Measurements from ENCODE around the gene TUBGCP6. TPM values are rescaled to one million over a fixed set of nuclear protein-coding genes. Genes with fewer than 3 reads are reported as not detected.

The TUBGCP6 gene
- total RNA-seq, 6 experiments from 2014 or later: 10.4 to 22.6 (median 14.6) TPM

DNA sequence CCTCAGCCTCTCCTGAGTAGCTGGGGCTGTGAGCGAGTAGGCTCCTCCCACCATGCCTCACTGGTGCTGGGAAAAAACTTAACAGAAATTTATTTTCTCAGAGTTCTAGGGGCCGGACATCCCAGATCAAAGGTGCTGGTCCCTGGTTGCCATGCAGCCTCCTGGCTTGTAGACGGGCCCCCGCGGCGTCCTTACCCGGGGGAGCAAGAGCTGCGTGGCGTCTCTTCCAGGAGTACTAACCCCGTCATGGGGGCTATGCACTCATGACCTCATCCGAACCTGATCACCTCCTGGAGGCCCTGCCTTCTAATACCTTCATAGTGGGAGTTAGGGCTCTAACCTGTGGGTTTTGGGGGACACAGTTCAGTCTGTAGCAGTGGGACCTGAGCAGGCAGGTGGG is 56.5 kb downstream of the TUBGCP6 start:
- H3K4me3 ChIP-seq: no peak overlapping the region
- intact Hi-C loops (cut with DNase I): no loop called here
- DNase-seq: peak in 2 of 3 donors; percentile 22 to 55
- H3K27ac ChIP-seq: no peak overlapping the region
- no peak for ATAC-seq
- TF ChIP-seq, protein P1, sequence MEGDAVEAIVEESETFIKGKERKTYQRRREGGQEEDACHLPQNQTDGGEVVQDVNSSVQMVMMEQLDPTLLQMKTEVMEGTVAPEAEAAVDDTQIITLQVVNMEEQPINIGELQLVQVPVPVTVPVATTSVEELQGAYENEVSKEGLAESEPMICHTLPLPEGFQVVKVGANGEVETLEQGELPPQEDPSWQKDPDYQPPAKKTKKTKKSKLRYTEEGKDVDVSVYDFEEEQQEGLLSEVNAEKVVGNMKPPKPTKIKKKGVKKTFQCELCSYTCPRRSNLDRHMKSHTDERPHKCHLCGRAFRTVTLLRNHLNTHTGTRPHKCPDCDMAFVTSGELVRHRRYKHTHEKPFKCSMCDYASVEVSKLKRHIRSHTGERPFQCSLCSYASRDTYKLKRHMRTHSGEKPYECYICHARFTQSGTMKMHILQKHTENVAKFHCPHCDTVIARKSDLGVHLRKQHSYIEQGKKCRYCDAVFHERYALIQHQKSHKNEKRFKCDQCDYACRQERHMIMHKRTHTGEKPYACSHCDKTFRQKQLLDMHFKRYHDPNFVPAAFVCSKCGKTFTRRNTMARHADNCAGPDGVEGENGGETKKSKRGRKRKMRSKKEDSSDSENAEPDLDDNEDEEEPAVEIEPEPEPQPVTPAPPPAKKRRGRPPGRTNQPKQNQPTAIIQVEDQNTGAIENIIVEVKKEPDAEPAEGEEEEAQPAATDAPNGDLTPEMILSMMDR (IDR thresholded peaks at IDR 0.05): no peak
- TF ChIP-seq POLR2A (IDR thresholded peaks at IDR 0.05): no peak
- H3K36me3 ChIP-seq: no peaks in the 10 kb centered on the region
- 97% methylated on average over 11 of the region's 11 CpGs for WGBS (ENCODE audit: insufficient coverage, low coverage, low lambda C conversion rate, missing lambda C conversion rate)
- H3K4me1 ChIP-seq: peaks cover 0 to 44% (median 11%) of the 10 kb centered on the region in 4 donors
- no peaks in the 10 kb centered on the region for H3K9me3 ChIP-seq
- H3K27me3 ChIP-seq: no peaks in the 10 kb centered on the region

DNA sequence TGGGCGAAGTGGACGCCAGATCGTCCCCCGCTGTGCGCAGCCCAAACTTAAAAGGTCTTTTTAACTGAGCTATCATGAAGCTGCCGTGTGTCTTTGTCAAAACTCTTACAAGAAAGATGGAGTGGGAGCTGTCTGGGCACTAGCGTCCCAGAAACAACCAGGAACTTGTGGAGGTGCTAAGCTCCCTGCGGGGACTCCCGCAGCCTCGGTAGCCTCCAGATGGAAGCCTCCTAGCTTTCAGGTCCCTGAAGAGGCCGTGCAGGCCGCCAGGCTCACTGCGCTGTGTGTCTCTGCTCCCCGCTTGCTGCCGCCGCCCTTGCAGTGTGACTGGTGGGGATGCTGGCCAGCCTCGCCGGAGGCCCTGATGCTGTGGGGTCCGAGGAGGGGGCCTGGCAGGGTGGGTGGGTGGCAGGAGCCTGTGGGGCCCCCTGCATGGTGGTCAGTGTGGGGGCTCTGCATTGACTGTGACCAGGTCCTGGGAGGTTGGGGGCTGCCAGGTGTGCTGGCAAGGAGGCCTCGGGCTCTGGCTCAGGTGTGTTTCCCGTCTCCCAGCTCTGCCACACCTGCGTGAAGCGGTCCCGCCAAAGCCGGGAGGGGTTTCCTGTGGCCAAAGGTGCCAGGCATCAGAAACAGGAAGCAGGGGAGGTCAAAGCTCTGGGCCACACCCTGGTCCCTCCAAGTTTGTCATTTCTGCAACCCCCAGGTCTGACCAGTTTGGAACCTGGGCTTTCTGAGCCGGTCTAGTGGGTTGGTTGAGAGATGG is 57.9 kb downstream of the TUBGCP6 start:
- peak in 2 of 3 donors; percentile 38 to 56 for DNase-seq
- no peak for ATAC-seq
- H3K27me3 ChIP-seq: no peaks in the 10 kb centered on the region
- H3K4me1 ChIP-seq: peaks cover 0 to 44% (median 11%) of the 10 kb centered on the region in 4 donors
- no peaks in the 10 kb centered on the region for H3K36me3 ChIP-seq
- intact Hi-C loops (cut with DNase I): no loop called here
- TF ChIP-seq, protein P1 (IDR thresholded peaks at IDR 0.05): no peak
- TF ChIP-seq POLR2A (IDR thresholded peaks at IDR 0.05): no peak
- 80% methylated on average over 2 of the region's 26 CpGs for WGBS (ENCODE audit: insufficient coverage, low coverage, low lambda C conversion rate, missing lambda C conversion rate)
- H3K27ac ChIP-seq: peak overlapping the region in 2 of 3 donors; percentile 49 to 60
- H3K4me3 ChIP-seq: peak overlapping the region; percentile 59 to 67 (median 62)
- no peaks in the 10 kb centered on the region for H3K9me3 ChIP-seq

DNA sequence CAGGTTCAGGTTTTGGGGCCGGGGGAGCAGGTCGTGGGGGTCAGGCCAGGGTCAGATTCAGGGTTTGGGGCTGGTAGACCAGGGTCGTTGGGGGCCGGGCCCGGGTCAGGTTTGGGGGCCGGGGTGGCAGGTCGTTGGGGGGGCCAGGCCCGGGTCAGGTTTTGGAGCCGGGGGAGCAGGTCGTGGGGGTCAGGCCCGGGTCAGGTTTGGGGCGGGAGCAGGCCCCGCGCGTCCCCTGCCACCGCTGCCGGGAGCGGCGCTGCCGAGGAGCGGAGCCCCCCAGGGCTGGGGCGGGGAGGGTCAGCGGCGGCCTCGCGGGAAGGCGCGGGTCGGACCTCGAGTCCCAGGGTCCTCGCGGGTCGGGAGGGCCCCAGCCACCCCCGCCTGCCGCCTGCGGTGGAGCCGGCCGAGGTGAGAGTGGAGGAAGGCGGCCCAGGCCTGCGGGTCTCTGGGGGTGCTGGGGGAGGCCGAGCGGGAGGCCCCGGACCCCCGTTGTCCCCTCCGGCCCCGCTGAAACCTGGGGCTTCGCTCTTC is 58.6 kb downstream of the TUBGCP6 start:
- H3K36me3 ChIP-seq: no peaks in the 10 kb centered on the region
- intact Hi-C loops (cut with DNase I): no loop called here
- DNase-seq (no peak), ATAC-seq (no peak)
- 2% methylated on average over 23 of the region's 47 CpGs for WGBS (ENCODE audit: insufficient coverage, low coverage, low lambda C conversion rate, missing lambda C conversion rate)
- H3K27me3 ChIP-seq: no peaks in the 10 kb centered on the region
- H3K4me3 ChIP-seq: peak overlapping the region; percentile 59 to 67 (median 62)
- H3K27ac ChIP-seq: peak overlapping the region; percentile 31 to 60 (median 49)
- TF ChIP-seq, protein P1 (IDR thresholded peaks at IDR 0.05): no peak
- H3K9me3 ChIP-seq: no peaks in the 10 kb centered on the region
- peaks cover 0 to 44% (median 11%) of the 10 kb centered on the region in 4 donors for H3K4me1 ChIP-seq

DNA sequence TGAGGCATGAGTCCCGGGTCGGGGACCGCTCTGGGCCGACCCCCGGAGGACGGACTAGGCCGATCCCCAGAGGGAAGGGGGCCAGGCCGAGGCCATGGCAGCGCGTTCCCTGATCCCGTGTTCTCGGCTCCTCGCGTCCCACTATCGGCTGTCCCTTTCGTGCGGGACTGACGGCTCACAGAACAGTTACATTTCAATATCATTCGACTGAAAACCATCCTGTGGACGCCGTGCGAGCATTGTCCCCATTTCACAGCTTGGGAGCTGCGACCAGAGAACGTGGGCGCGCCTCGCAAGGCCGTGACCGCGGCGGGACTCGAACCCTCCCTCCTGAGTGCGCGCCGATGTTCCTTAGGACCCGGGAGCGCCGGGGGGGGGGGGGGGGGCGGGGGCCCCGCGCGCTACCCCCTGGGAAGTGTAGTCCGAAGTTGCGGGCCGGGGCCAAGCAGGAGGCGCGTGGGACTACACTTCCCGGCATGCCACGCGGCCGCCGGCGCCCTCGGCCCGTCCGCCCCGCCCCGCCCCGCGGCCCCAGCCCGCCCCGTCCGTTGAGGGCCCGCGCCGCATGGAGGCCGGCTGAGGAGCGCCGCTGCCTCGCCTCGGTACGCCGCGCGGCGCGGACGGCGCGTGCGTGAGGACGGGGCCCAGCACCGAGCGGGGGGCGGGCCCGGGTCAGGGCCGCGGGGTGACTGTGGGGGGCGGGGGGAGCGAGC is 59.3 kb downstream of the TUBGCP6 start, which contains the start of gene TRABD:
Gene TRABD, plus strand, starts transcription at position 539 of the 713 bp plus-strand sequence. CDS start 7,148 bp downstream, outside the sequence.
- TF ChIP-seq, protein P1 (IDR thresholded peaks at IDR 0.05): no peak
- TF ChIP-seq POLR2A (IDR thresholded peaks at IDR 0.05): no peak
- Histone ChIP-seq H3K27me3 (no peaks in the 10 kb centered on the region), H3K4me1 (peaks cover 0 to 41% (median 11%) of the 10 kb centered on the region in 4 donors), H3K27ac (peak within 1 kb of the TSS; percentile 31 to 68 (median 60)), H3K36me3 (no peaks in the 10 kb centered on the region), H3K4me3 (peak within 1 kb of the TSS; percentile 59 to 67 (median 62)), H3K9me3 (no peaks in the 10 kb centered on the region)
- peak; percentile 80 to 88 (median 82) for ATAC-seq
- intact Hi-C loops (cut with DNase I): no loop called here
- DNase-seq: peak; percentile 92 to 94 (median 93)
- WGBS (ENCODE audit: insufficient coverage, low coverage, low lambda C conversion rate, missing lambda C conversion rate): 0% methylated on average over 11 of the region's 90 CpGs
